Peyer's patch (tissue), 4 donors: ENCODE measurements around the gene PLXNA2.

ENCODE experiments used
- CTCF ChIP-seq, 6 experiments: fragments of 450-650 bp in 4 of 6; fragments of 200-600 bp in 2 of 6; sonication (generic) in 1 of 6; IDR thresholded peaks; one replicate each; pipeline ENCODE4 v1.5.1; 2017 to 2019; ENCODE audit warnings: antibody characterized with exemption in 6 of 6, mild to moderate bottlenecking in 3 of 6, moderate library complexity in 1 of 6
- POLR2A ChIP-seq, 2 donors: fragments of 450-650 bp; IDR thresholded peaks; one replicate each; pipeline ENCODE4 v1.5.1; 2017; ENCODE audit warnings: antibody characterized with exemption in 2 of 2, mild to moderate bottlenecking in 2 of 2, moderate library complexity in 2 of 2

DNA sequence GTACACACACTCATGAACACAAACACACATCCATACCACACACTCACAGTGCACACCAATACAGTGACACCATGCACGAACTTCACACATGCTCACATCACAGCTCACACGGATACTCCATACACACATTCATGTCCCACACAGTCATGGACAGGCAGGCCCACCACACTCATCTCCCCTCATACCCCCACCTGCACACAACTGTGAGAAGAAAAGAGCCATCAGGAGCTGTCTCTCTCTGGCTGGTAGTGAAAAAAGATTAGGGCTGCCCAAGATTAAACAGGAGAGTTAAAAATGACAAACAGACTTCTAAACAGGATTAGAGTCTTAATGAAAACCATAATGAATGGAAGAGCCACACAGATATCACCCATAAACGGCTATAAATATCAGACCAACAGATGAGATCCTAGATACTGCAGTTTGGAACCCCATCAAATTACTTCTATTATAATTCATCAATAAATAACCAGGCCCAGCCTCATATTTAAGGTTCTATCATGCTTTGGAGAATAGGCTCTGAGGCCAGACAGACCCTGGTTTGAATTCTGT is 122.3 kb downstream of the PLXNA2 start:
- TF ChIP-seq POLR2A (IDR thresholded peaks at IDR 0.05) = no peak
- TF ChIP-seq CTCF (IDR thresholded peaks at IDR 0.05) = no peak
